ENCODE results near the gene GRK7. TPM values are rescaled to one million over a fixed set of nuclear protein-coding genes. Genes with fewer than 3 reads are reported as not detected.
"Not testable (repeated sequence)": the region's sequence is repeated elsewhere in the genome, so short reads cannot be mapped to it uniquely, and the experiment has no call there.

GRK7 gene
- total RNA-seq, 1 donor from 2014 or later, result not detected

DNA sequence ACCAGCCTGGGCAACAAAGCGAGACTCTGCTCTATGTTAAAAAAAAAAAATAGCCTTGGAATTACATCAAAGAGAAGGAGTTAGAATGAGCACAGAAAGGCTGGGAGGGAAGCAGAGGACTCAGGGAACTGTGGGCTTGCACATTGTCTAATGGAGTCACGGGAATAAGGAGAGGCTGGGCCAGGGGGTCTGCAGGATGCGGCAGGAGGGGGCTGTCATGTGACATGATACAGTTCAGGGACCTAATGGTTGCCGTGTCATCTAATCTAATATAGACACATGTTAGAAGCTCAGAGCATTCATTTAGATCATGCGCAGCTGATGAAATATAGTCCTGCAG is 32.5 kb downstream of the GRK7 start:
- DNase-seq (ENCODE audit: low spot score), result no peak

DNA sequence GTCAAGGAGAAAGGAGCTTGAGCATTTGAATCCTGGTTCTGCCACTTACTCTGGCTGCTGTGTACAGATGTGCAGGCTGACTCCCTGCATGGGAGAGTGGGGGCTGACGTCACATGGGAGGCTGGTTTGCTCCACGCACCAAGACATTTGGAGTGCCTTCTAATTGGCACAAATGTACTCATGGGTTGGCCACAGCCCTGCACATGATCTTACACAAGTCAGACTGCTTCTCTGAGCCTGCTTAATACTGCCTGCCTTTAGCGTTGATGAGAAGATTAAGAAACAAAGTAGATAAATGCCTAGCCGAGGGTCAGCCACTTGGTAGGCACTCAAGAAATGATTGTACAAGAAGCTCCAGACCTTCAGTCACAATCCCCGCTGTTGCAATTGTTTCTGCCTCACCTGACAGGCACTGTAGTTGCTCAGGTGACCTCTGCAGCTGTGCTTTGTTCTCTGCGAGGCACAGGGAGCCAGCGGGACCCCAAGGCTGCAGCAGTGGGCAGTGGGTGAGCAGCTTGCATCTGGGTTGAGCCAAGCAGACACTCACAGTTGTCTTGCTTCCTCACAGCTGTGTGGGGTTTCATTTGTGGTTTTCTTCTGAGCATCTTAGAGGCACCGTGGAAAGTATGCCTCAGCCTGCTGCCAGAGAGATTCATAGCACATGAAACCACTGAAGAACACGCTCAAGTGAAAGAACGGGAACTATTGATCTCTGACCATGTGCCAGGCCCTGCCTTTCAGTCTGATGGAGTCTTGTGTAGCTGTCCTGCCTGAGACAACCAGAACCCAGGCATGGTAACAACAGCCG is 33.1 kb downstream of the GRK7 start:
- no peak for DNase-seq (ENCODE audit: low spot score)

DNA sequence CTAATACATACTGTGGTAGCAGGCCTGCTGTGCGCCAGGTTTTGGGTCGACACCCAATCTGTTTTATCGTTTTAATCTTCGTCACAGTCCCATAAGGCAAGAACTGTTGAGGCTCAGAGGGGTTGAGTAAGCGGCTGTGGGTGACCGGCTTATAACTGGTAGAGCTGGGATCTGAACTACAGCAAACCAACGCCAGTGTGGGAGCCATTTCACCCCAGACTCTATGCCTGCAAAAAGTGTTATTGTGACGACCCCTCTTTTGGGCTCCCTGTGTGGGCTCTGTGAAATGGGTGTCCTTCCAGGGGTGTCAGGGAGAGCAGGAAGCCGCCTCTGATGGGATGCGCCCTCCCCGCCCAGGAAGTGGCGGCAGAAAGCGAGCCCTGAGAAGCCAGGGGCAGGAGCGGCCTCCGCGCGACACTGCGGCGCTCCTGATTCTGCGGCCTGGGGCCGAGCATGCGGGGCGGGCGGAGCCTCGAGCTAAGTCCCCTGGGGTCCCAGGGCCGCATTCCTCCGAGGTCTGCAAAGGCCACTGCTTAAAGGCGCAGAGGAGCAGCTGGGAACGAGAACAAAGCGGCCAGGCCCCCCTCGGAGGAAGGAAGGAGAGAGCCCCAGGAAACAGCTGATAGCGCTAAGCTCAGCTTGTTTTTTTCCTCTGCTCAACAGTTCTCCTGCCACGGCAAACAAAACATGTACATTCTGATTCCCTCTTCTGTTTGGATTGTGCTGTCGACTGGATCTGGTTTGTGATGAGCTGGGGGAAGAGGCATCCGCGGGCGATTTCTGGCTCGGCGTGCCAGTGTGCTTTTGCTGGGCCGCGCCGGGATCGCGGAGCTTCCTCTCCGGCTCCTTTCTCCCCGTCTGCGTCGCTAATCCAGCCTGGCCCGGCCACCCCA is 33.9 kb downstream of the GRK7 start:
- DNase-seq (ENCODE audit: low spot score), result no peak

DNA sequence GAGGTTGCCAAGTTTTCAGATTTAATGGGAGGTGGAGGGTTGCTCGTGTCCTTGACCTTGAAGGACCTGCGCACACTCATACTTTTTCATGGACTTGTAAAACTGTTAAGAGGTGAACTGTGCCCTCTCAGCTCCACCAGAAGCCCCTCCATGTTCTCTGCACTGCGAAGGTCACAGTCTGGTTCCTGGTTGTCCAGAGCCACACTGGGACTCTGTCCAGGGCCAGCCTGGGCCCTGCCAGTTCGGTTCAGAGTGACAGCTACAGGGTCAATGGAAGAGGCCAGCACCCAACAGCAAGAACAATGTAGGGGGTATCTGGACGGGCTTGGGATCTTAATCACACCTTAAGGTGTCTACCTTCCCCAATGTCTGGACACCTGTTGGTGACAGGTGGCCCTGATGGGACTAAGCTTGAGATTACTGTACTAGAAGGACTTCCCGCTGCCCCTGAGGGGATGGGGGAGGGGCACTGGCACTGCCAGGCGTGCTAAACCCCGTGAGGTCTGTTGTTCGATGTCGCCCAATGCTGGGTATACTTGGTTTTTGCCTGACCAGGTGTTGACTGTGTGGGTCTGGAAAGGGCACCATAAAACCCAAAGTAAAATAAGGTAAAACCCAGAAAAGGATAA is 34.7 kb downstream of the GRK7 start:
- no peak for DNase-seq (ENCODE audit: low spot score)

DNA sequence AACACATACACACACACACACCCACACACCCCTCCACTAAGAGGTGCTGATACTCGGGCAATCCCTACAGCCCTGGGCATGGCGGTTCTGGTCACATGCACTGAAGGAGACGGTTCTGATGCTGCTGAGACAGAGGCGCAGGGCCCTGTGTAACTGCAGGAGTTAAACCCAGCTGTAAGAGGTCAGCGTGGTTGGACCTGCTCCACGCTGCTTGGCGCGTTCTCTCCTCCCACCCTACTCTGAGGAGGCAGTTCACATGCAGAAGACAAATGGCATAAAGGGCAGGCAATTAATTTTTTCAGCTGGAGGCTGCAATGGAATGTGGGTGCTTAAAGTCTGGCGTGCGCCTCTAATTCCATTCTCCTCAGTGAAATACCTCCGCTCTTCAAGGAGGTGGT is 35.2 kb downstream of the GRK7 start:
- no peak for DNase-seq (ENCODE audit: low spot score)

DNA sequence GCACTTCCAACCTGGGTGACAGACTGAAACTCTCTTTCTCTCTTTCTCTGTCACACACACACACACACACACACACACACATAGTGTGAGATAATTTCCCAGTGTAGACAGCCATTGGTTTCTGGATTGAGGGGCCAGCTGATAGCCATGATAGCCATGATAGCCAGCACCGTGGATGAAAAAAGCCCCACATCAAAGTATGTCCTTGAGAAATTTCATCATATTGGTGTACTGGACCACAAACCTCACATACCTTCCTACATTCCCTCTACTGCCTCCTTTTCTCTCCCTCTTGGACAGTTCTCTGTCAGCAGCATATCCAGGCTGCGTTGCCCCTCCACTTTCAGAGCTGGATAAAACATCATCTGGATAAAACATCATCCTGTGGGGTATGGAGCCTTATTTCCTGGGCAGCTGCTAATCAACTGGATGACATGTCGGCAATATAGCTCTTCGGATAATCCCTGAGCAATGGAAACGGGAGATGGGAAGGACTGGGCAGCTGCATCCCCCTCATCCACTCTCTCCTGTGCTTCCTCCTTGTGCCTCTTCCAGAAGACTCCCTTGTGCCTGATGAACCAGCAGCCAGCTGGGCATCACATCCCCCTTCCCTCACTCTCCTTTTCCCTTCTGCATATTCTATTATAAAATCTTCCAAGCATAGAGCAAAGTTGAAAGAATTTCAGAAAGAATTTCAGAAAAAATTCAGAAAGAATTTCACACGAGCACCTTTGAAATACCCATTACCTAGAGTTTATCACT is 39.3 kb downstream of the GRK7 start:
- DNase-seq (ENCODE audit: low spot score), result no peak

DNA sequence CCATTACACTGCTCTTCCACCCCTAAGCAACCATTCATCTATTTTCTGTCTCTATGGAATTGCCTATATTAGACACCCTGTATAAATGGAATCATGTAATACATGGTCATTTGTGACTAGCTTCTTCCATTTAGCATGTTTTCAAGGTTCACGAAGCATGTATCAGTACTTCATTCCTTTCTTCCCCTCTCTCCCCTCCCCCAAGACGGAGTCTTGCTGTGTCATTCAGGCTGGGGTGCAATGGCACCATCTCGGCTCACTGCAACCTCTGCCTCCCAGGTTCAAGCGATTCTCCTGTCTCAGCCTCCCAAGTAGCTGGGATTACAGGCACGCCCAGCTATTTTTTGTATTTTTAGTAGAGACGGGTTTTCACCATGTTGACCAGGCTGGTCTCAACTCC is 40.3 kb downstream of the GRK7 start:
- not testable (repeated sequence) for DNase-seq (ENCODE audit: low spot score)

DNA sequence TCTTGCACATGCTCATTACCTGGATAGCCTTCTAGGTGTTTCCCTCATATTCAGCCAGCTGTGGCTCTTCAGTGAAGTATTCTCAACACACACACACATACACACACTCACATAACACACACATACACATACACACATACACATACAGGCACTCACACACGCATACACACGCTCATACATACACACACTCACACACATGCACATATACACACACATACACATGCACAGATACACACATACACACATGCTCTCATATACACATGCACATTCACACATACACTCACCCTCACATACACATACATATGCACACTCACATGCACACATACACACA is 41.2 kb downstream of the GRK7 start:
- no peak for DNase-seq (ENCODE audit: low spot score)

DNA sequence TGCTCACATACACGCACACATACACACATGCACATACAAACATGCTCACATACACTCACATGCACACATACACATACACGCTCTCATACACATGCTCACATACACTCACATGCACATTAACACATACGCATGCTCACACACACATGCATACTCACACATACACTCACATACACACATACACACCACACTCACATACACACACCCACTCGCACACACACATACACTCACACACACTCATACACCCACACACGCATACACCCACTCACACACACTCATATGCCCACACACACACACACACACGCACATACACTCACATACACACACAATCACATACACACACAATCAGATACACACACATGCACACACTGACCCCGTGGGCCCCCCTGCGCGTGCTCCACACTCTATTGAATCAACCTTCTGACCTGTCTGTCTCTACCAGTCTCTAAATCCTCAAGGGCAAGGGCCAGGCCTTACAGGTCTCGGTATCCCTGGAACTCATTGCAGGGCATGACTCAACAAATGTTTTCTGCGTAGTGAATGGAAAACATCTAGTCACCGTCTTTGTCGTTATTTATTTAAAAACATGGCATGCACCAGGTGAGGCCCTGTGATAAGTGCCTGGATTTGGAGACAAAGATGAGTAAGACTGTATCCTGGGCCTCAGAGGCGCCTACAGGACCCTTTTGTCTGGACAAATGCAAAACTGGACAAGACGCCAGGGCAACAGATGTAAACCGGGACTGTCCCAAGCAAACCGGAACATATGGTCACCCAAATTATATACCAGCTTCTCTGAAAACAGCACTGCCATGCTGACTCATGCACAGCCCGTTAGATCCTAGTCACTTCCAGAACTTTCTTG is 41.8 kb downstream of the GRK7 start:
- DNase-seq (ENCODE audit: low spot score), result no peak

DNA sequence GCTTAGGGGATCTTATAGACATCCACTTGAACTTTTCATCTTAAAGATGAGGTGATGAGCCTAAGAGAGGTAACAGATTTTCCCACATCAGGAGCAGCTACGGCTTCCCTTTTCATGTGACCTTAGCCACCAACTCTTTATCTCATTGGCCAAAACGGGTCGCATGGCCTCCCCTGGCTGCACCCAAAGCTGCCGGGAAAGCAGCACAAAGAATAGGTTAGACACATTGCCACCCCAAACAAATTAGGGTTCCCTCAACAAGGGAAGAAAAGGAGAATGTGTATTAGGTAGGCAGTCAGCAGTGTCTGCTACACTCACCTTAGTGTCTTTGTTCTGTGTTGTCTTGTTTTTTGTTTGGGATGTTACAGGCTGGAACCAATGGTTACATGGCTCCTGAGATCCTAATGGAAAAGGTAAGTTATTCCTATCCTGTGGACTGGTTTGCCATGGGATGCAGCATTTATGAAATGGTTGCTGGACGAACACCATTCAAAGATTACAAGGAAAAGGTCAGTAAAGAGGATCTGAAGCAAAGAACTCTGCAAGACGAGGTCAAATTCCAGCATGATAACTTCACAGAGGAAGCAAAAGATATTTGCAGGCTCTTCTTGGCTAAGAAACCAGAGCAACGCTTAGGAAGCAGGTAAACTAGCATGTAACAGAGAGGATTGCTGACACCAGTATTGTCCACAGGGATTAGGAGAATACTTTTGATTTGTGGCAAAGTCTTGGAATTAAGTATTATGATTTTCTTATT is 44.2 kb downstream of the GRK7 start:
- no peak for DNase-seq (ENCODE audit: low spot score)

DNA sequence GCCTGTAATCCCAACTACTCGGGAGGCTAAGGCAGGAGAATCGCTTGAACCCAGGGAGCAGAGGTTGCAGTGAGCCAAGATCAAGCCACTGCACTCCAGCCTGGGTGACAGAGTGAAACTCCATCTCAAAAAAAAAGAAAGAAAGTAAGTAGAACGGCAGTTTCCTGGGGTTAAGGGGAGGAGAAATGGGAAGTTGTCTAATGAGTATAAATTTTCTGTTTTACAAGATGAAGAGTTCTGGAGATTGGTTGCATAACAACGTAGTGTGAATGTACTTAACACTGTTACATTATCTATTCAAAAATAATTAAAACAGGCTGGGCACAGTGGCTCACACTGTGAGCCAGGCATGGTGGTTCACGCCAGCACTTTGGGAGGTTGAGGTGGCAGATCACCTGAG is 45.4 kb downstream of the GRK7 start:
- DNase-seq (ENCODE audit: low spot score), result no peak

DNA sequence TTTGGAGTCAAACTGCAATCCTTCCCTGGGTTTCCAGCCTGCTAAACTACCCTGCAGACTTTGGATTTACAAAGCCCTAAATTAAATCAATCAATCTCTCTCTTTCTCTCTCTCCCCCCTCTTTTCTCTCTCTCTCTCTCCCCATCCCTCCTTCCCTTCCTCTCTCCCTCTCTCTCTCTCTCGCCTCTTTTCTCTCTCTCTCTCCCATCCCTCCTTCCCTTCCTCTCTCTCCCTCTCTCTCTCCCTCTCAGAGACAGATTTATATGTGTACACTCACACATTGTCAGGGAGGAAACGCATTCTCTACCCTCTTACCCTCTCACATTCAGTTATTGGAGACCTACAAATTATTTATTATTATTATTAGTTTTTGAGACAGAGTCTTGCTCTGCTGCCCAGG is 47.0 kb downstream of the GRK7 start:
- DNase-seq (ENCODE audit: low spot score), result no peak

DNA sequence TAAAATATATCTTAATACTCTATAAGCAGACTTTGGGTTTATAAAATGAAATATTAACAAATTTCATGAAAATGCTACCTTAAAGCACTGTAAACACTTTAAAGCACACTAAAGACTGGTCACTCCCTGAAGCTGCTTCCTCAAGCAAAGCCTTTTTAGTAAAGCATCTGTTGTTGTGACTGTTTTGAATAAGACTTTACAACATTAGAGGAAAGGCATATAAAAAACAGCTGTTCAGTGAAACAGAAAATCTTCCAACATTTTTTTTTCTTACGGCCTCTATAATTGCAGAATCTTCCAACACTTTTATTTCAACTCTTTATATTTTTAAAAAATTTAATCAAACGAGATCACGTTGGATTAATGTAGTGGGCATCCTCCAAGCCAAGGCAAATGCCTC is 48.1 kb downstream of the GRK7 start:
- no peak for DNase-seq (ENCODE audit: low spot score)

DNA sequence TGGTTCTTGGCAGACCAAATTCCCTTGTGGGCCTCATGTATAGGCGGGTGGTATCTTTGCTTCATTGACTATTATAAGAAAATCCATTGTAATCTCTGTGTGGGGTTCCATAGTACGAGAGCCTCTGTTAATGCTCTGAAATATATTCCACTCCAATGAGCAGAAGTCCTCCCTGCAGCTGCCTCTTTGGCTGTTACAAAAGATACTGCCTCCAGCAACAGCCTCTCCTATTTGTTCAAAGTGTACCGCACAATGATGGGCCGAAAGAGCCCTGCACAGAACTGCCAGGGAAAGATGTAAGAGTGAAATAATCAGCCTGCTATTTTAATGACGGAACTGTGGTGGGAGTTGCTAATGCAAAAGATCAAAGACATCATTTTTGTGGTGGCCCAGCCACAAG is 48.9 kb downstream of the GRK7 start:
- DNase-seq (ENCODE audit: low spot score), result no peak

DNA sequence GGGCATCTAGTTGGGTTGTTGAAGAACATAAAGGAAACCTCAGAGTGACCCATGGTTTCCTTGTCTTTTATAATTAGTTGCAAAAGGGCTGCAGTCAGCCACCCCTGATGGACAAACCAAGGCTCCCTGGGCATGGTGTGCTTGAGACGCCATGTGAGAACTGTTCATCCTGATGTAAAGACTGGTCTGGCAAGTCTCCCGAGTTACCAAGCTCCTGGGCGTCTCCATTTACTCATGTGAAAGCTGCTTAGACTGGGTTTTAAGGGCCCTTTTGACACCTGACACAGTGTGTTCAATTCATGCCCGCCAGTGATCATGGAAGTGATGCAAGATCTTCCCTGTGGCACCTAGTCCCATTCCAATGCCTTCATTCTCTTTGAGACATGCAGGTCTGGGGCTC is 49.4 kb downstream of the GRK7 start:
- DNase-seq (ENCODE audit: low spot score), result no peak

Other genes with a start within 250 kb of the GRK7 start
- 76.3 TPM for gene RNF7, start 25.1 kb upstream of the GRK7 start, total RNA-seq
- 354 TPM for gene ATP1B3, start 113.2 kb downstream of the GRK7 start, total RNA-seq